H9 (cell line): Measurements from ENCODE around the gene GTF3C1. TPM values are rescaled to one million over a fixed set of nuclear protein-coding genes. Genes with fewer than 3 reads are reported as not detected.

Experiments
- DNase-seq: peaks from one replicate; pipeline ENCODE4 v3.0.0-alpha.2; 2017
- H2AFZ ChIP-seq: one replicate; pipeline ENCODE4 v1.6.1; 2013; ENCODE audit warnings: mild to moderate bottlenecking, low read length, control low read depth, moderate library complexity
- H2AK5ac ChIP-seq: 2 replicates; pipeline ENCODE4 v1.6.1; 2013; ENCODE audit warnings: low read length, control low read depth, mixed read lengths; ENCODE audit not compliant: insufficient read length
- H2BK120ac ChIP-seq: one replicate; pipeline ENCODE4 v1.6.1; 2013; ENCODE audit warnings: low read depth, mild to moderate bottlenecking, low read length, control low read depth, inconsistent platforms; ENCODE audit not compliant: poor library complexity, severe bottlenecking
- H2BK12ac ChIP-seq: 2 replicates; pipeline ENCODE4 v1.6.1; 2013; ENCODE audit warnings: low read length, control low read depth, mixed read lengths, low read depth; ENCODE audit not compliant: insufficient read length
- H2BK15ac ChIP-seq: 2 replicates; pipeline ENCODE4 v1.6.1; 2013; ENCODE audit warnings: low read depth, low read length, control low read depth
- H2BK20ac ChIP-seq: one replicate; pipeline ENCODE4 v1.6.1; 2013; ENCODE audit warnings: low read depth, mild to moderate bottlenecking, low read length, control low read depth, inconsistent platforms; ENCODE audit not compliant: poor library complexity, severe bottlenecking
- H2BK5ac ChIP-seq: 2 replicates; pipeline ENCODE4 v1.6.1; 2013; ENCODE audit warnings: low read length, control low read depth, mixed read lengths; ENCODE audit not compliant: insufficient read length
- H3K14ac ChIP-seq: 2 replicates; pipeline ENCODE4 v1.6.1; 2013; ENCODE audit warnings: low read length, control low read depth; ENCODE audit not compliant: insufficient read depth
- H3K18ac ChIP-seq: 2 replicates; pipeline ENCODE4 v1.6.1; 2013; ENCODE audit warnings: low read depth, mild to moderate bottlenecking, mixed read lengths, low read length, control low read depth; ENCODE audit not compliant: insufficient read length
- H3K23ac ChIP-seq: 2 replicates; pipeline ENCODE4 v1.6.1; 2013; ENCODE audit warnings: low read length, control low read depth, mixed read lengths, low read depth; ENCODE audit not compliant: insufficient read length
- H3K23me2 ChIP-seq: 2 replicates; pipeline ENCODE4 v1.6.1; 2013; ENCODE audit warnings: low read depth, mild to moderate bottlenecking, mixed read lengths, low read length, control low read depth; ENCODE audit not compliant: insufficient read length, poor library complexity, severe bottlenecking
- H3K27ac ChIP-seq: 2 replicates; pipeline ENCODE4 v1.5.1; 2013; ENCODE audit warnings: low read length, control low read depth, mixed read lengths, low read depth; ENCODE audit not compliant: insufficient read length
- H3K27me3 ChIP-seq: 2 replicates; pipeline ENCODE4 v1.6.1; 2013; ENCODE audit warnings: low read length, control low read depth, inconsistent platforms; ENCODE audit not compliant: insufficient read depth
- H3K4ac ChIP-seq: 2 replicates; pipeline ENCODE4 v1.6.1; 2013; ENCODE audit warnings: low read depth, mild to moderate bottlenecking, control low read depth, inconsistent platforms, low read length, moderate library complexity
- H3K4me1 ChIP-seq: 2 replicates; pipeline ENCODE4 v1.6.1; 2013; ENCODE audit warnings: low read length, control low read depth, inconsistent platforms; ENCODE audit not compliant: insufficient read depth
- H3K4me2 ChIP-seq: 2 replicates; pipeline ENCODE4 v1.6.1; 2013; ENCODE audit warnings: low read length, control low read depth, mixed read lengths; ENCODE audit not compliant: insufficient read length, insufficient read depth
- H3K56ac ChIP-seq: 2 replicates; pipeline ENCODE4 v1.6.1; 2013; ENCODE audit warnings: low read depth, mild to moderate bottlenecking, mixed read lengths, low read length, control low read depth; ENCODE audit not compliant: insufficient read length
- H3K79me1 ChIP-seq: 2 replicates; pipeline ENCODE4 v1.6.1; 2013; ENCODE audit warnings: low read depth, mild to moderate bottlenecking, moderate library complexity, low read length, control low read depth, inconsistent platforms; ENCODE audit not compliant: insufficient read depth, poor library complexity, severe bottlenecking
- H3K79me2 ChIP-seq: 2 replicates; pipeline ENCODE4 v1.6.1; 2013; ENCODE audit warnings: low read length, control low read depth, inconsistent platforms; ENCODE audit not compliant: insufficient read depth
- H3K9ac ChIP-seq: 2 replicates; pipeline ENCODE4 v1.6.1; 2013; ENCODE audit warnings: low read length, control low read depth, mixed read lengths; ENCODE audit not compliant: insufficient read length; ENCODE audit errors: extremely low read depth
- H3K9me3 ChIP-seq: one replicate; pipeline ENCODE4 v1.6.1; 2013; ENCODE audit warnings: low read depth, low read length, inconsistent platforms; ENCODE audit not compliant: control insufficient read depth
- H3T11ph ChIP-seq: one replicate; pipeline ENCODE4 v1.6.1; 2013; ENCODE audit warnings: mild to moderate bottlenecking, low read length, control low read depth, inconsistent platforms
- H4K20me1 ChIP-seq: one replicate; pipeline ENCODE4 v1.6.1; 2013; ENCODE audit not compliant: control insufficient read depth, insufficient read length, insufficient read depth
- H4K5ac ChIP-seq: 2 replicates; pipeline ENCODE4 v1.6.1; 2013; ENCODE audit warnings: low read depth, mild to moderate bottlenecking, mixed read lengths, low read length, control low read depth; ENCODE audit not compliant: insufficient read length
- H4K8ac ChIP-seq: replicated peaks from 2 replicates; pipeline ENCODE4 v1.6.1; 2013; ENCODE audit warnings: low read length, control low read depth, mixed read lengths, low read depth; ENCODE audit not compliant: insufficient read length
- H4K91ac ChIP-seq: 2 replicates; pipeline ENCODE4 v1.6.1; 2013; ENCODE audit warnings: low read depth, mild to moderate bottlenecking, moderate library complexity, mixed read lengths, low read length, control low read depth; ENCODE audit not compliant: insufficient read length
- H3K27ac Mint-ChIP-seq, 3 experiments: 2 replicates in 2 of 3; 3 replicates in 1 of 3; pipeline ENCODE4 v1.8.0; 2020 to 2021; ENCODE audit warnings: mixed read lengths in 3 of 3, mild to moderate bottlenecking in 1 of 3, moderate library complexity in 1 of 3
- H3K27me3 Mint-ChIP-seq: 2 replicates; pipeline ENCODE4 v1.8.0; 2021; ENCODE audit warnings: low read depth, mild to moderate bottlenecking, moderate library complexity, mixed read lengths
- H3K36me3 Mint-ChIP-seq, 3 experiments: 2 replicates in 2 of 3; 3 replicates in 1 of 3; pipeline ENCODE4 v1.8.0; 2020 to 2021; ENCODE audit warnings: low read depth in 3 of 3, mixed read lengths in 3 of 3; ENCODE audit not compliant: insufficient read depth in 1 of 3
- H3K4me1 Mint-ChIP-seq, 2 experiments: 2 replicates each; pipeline ENCODE4 v1.8.0; 2020; ENCODE audit warnings: mixed read lengths in 2 of 2
- H3K4me3 Mint-ChIP-seq, 2 experiments: 2 replicates in 1 of 2; 3 replicates in 1 of 2; pipeline ENCODE4 v1.8.0; 2020 to 2021; ENCODE audit warnings: mild to moderate bottlenecking in 2 of 2, mixed read lengths in 2 of 2, moderate library complexity in 1 of 2
- H3K9me3 Mint-ChIP-seq, 2 experiments: 2 replicates in 1 of 2; 3 replicates in 1 of 2; pipeline ENCODE4 v1.8.0; 2020; ENCODE audit warnings: mild to moderate bottlenecking in 2 of 2, mixed read lengths in 2 of 2, moderate library complexity in 1 of 2
- WGBS: extraction: QIAGEN DNeasy Blood & Tissue Kit; methylation state at CpG from one replicate; pipeline ENCODE4 v1.1.7; 2013; ENCODE audit warnings: missing lambda C conversion rate, low lambda C conversion rate, mixed read lengths; ENCODE audit not compliant: insufficient read length; ENCODE audit errors: extremely low coverage; 5-methylcytosine and 5-hydroxymethylcytosine counted together
- total RNA-seq: library from RNA; stranded (reverse); gene quantifications from 2 replicates; pipeline ENCODE4 v1.2.1, GENCODE V29; 2021
- TF ChIP-seq, protein P1 (sequence below): fragments of 200-600 bp; sonication (generic); conservative IDR thresholded peaks from 3 replicates; pipeline ENCODE4 v1.8.0; 2021; ENCODE audit warnings: antibody characterized with exemption, mild to moderate bottlenecking

GTF3C1 gene
- total RNA-seq, 1 experiment from 2014 or later, result 113 TPM

DNA sequence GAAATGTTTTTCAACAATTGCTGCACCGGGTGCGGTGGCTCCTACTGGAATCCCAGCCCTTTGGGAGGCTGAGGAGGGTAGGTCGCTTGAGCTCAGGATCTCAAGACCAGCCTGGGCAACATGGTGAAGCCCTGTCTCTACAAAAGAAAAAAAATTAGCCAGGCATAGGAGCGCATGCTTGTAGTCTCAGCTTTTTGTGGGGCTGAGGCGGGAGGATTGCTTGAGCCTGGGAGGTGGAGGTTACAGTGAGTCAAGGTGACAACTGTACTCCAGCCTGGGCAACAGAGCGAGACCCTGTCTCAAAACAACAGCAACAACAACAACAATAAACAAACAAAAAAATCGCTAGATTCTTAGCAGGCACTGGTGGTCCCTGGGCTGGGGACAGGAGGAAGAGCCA lies 119.2 kb downstream of the GTF3C1 start:
- Mint-ChIP-seq H3K36me3 (no peaks in the 10 kb centered on the region; a peak in 1 of 7 replicates), H3K4me3 (no peak overlapping the region), H3K27me3 (peaks cover 2% of the 10 kb centered on the region; the same call in 1 of the 2 replicates), H3K9me3 (no peaks in the 10 kb centered on the region), H3K4me1 (peaks cover 0 to 3% of the 10 kb centered on the region in 2 experiments; a peak in 1 of 4 replicates), H3K27ac (peak overlapping the region in 1 of 3 experiments; percentile 88; a peak in 1 of 7 replicates)
- H3K4me1 ChIP-seq, result no peaks in the 10 kb centered on the region
- no peak overlapping the region for H3K9ac ChIP-seq
- no peak overlapping the region for H4K8ac ChIP-seq
- H3K56ac ChIP-seq, result no peak overlapping the region
- H4K20me1 ChIP-seq, result no peaks in the 10 kb centered on the region
- TF ChIP-seq, protein P1, sequence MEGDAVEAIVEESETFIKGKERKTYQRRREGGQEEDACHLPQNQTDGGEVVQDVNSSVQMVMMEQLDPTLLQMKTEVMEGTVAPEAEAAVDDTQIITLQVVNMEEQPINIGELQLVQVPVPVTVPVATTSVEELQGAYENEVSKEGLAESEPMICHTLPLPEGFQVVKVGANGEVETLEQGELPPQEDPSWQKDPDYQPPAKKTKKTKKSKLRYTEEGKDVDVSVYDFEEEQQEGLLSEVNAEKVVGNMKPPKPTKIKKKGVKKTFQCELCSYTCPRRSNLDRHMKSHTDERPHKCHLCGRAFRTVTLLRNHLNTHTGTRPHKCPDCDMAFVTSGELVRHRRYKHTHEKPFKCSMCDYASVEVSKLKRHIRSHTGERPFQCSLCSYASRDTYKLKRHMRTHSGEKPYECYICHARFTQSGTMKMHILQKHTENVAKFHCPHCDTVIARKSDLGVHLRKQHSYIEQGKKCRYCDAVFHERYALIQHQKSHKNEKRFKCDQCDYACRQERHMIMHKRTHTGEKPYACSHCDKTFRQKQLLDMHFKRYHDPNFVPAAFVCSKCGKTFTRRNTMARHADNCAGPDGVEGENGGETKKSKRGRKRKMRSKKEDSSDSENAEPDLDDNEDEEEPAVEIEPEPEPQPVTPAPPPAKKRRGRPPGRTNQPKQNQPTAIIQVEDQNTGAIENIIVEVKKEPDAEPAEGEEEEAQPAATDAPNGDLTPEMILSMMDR, result no peak
- H3K4ac ChIP-seq, result no peak overlapping the region
- no peaks in the 10 kb centered on the region for H3K9me3 ChIP-seq
- no peak overlapping the region for H2BK12ac ChIP-seq
- no peak overlapping the region for H3K18ac ChIP-seq
- no peak overlapping the region for H4K91ac ChIP-seq
- H3K27ac ChIP-seq, result no peak overlapping the region
- H3K23me2 ChIP-seq, result no peaks in the 10 kb centered on the region
- H3K23ac ChIP-seq, result no peak overlapping the region
- no peak overlapping the region for H2BK120ac ChIP-seq
- H2BK20ac ChIP-seq, result no peak overlapping the region
- no peak overlapping the region for H2AFZ ChIP-seq
- no peak overlapping the region for H3K14ac ChIP-seq
- H3K79me1 ChIP-seq, result no peaks in the 10 kb centered on the region
- H3T11ph ChIP-seq, result no peak overlapping the region
- H2BK15ac ChIP-seq, result no peak overlapping the region
- WGBS, result no CpG with 5 or more reads among the region's 7 CpGs
- no peak overlapping the region for H3K4me2 ChIP-seq
- DNase-seq, result peak; percentile 10
- no peaks in the 10 kb centered on the region for H3K27me3 ChIP-seq
- H3K79me2 ChIP-seq, result no peaks in the 10 kb centered on the region
- H2AK5ac ChIP-seq, result no peak overlapping the region
- no peak overlapping the region for H4K5ac ChIP-seq
- H2BK5ac ChIP-seq, result no peak overlapping the region
